GM12878 (cell line): Measurements from ENCODE around the gene GPR4. TPM values are rescaled to one million over a fixed set of nuclear protein-coding genes. Genes with fewer than 3 reads are reported as not detected.
A peak's percentile ranks its signal among the peaks of the same experiment; 100 is the strongest.

Experiments
- CBX3 ChIP-seq: fragments of 200-600 bp; sonication (generic); IDR thresholded peaks from 2 replicates; pipeline ENCODE4 v1.6.1; 2016; ENCODE audit warnings: low read depth, borderline replicate concordance
- CBX5 ChIP-seq: sonication (generic); IDR thresholded peaks from 2 replicates; pipeline ENCODE4 v1.6.1; 2016; ENCODE audit warnings: low read depth, moderate library complexity, mild to moderate bottlenecking, inconsistent platforms
- CUX1 ChIP-seq: IDR thresholded peaks from 2 replicates; pipeline ENCODE4 v1.6.1; 2012; ENCODE audit warnings: improper control_type of control experiment, low read depth, low read length; ENCODE audit not compliant: insufficient replicate concordance
- EGR1 ChIP-seq, 2 experiments: IDR thresholded peaks; 1 replicate in 1 of 2; 2 replicates in 1 of 2; pipeline ENCODE4 v1.6.1; 2011 to 2012; ENCODE audit warnings: low read depth in 2 of 2, low read length in 2 of 2, borderline replicate concordance in 1 of 2, mild to moderate bottlenecking in 1 of 2, moderate library complexity in 1 of 2
- GATAD2B ChIP-seq: fragments of 450-650 bp; conservative IDR thresholded peaks from 2 replicates; pipeline ENCODE4 v1.6.1; 2017; ENCODE audit warnings: low read depth, mild to moderate bottlenecking, moderate library complexity
- HCFC1 ChIP-seq: fragments of 150-350 bp; IDR thresholded peaks from 2 replicates; pipeline ENCODE4 v1.6.1; 2014; ENCODE audit warnings: low read length
- HDAC6 ChIP-seq: fragments of 200-600 bp; sonication (generic); IDR thresholded peaks from one replicate; pipeline ENCODE4 v1.8.0; 2017; ENCODE audit warnings: antibody characterized with exemption; ENCODE audit not compliant: unreplicated experiment
- IKZF1 ChIP-seq: fragments of 450-650 bp; conservative IDR thresholded peaks from 2 replicates; pipeline ENCODE4 v1.6.1; 2017; ENCODE audit warnings: antibody characterized with exemption, mild to moderate bottlenecking
- MLLT1 ChIP-seq: fragments of 450-650 bp; IDR thresholded peaks from 2 replicates; pipeline ENCODE4 v1.6.1; 2016; ENCODE audit warnings: mild to moderate bottlenecking
- MXI1 ChIP-seq: fragments of 150-350 bp; IDR thresholded peaks from 2 replicates; pipeline ENCODE4 v1.6.1; 2011; ENCODE audit warnings: low read depth, mild to moderate bottlenecking, inconsistent platforms, low read length, improper control_type of control experiment
- NFIC ChIP-seq: IDR thresholded peaks from 2 replicates; pipeline ENCODE4 v1.6.1; 2012; ENCODE audit warnings: low read depth, mild to moderate bottlenecking, inconsistent platforms, low read length, moderate library complexity
- PAX8 ChIP-seq: fragments of 450-650 bp; IDR thresholded peaks from 2 replicates; pipeline ENCODE4 v1.6.1; 2017; ENCODE audit warnings: mild to moderate bottlenecking, moderate library complexity
- PBX3 ChIP-seq: IDR thresholded peaks from 2 replicates; pipeline ENCODE4 v1.6.1; 2011; ENCODE audit warnings: mild to moderate bottlenecking, low read depth, low read length, moderate library complexity; ENCODE audit not compliant: insufficient replicate concordance
- RAD21 ChIP-seq: IDR thresholded peaks from 2 replicates; pipeline ENCODE4 v1.6.1; 2011; ENCODE audit warnings: mild to moderate bottlenecking, low read depth, low read length, moderate library complexity; ENCODE audit not compliant: insufficient read depth
- RB1 ChIP-seq: fragments of 450-650 bp; formaldehyde crosslinking; IDR thresholded peaks from 2 replicates; pipeline ENCODE4 v1.6.1; 2017; ENCODE audit warnings: mild to moderate bottlenecking, borderline replicate concordance
- RELA ChIP-seq: fragments of 450-650 bp; IDR thresholded peaks from 2 replicates; pipeline ENCODE4 v1.8.0; 2014; ENCODE audit warnings: borderline replicate concordance; ENCODE audit not compliant: partially characterized antibody
- RELB ChIP-seq: fragments of 450-650 bp; IDR thresholded peaks from 2 replicates; pipeline ENCODE4 v1.6.1; 2017; ENCODE audit warnings: low read depth, mild to moderate bottlenecking, moderate library complexity
- SP1 ChIP-seq: IDR thresholded peaks from one replicate; pipeline ENCODE4 v1.6.1; 2011; ENCODE audit warnings: low read depth, low read length
- SREBF1 ChIP-seq: IDR thresholded peaks from 2 replicates; pipeline ENCODE4 v1.6.1; 2012; ENCODE audit warnings: mild to moderate bottlenecking, low read length
- YY1 ChIP-seq: IDR thresholded peaks from 2 replicates; pipeline ENCODE4 v1.6.1; 2011; ENCODE audit warnings: low read depth, mild to moderate bottlenecking, low read length
- ZBED1 ChIP-seq: IDR thresholded peaks from 2 replicates; pipeline ENCODE4 v1.6.1; 2016; ENCODE audit warnings: borderline replicate concordance
- polyA plus RNA-seq, 11 experiments: library from polyadenylated mRNA; depleted of rRNA in 4 of 11; unstranded in 6 of 11; stranded (reverse) in 5 of 11; fragments of >200 nt; fragmentation: Nextera tagmentation in 4 of 11; fragmentation: Illumina TruSeq in 1 of 11; extraction: Ambion mirVana in 4 of 11; extraction: Trizol in 1 of 11; gene quantifications; 1 replicate in 1 of 11; 2 replicates in 10 of 11; pipeline versions ENCODE4 v1.2.1 to v1.2.3, GENCODE V29; 2011 to 2016; ENCODE audit warnings: inconsistent platforms in 2 of 11, missing spikeins in 2 of 11, low read depth in 1 of 11
- total RNA-seq, 4 experiments: library from RNA; depleted of rRNA in 3 of 4; stranded (reverse); fragments of >200 nt in 3 of 4; fragmentation: Illumina TruSeq in 1 of 4; extraction: Trizol in 1 of 4; gene quantifications; 2 replicates each; pipeline versions ENCODE4 v1.2.1 to v1.2.3, GENCODE V29; 2013 to 2021

The GPR4 gene
- total and polyA plus RNA-seq, 10 of the 15 experiments (the other 5 are each of a cell fraction or from before 2014, with no cell fraction given): not detected

- TF ChIP-seq GATAD2B (no peak), PAX8 (no peak), HDAC6 (no peak), IKZF1 (peak; percentile 50), SP1 (peak; percentile 97), ZBED1 (no peak), CUX1 (no peak), SREBF1 (no peak), RELA (no peak), CBX5 (no peak), PBX3 (no peak), MXI1 (no peak), RELB (peak; percentile 88), MLLT1 (peak; percentile 86), EGR1 (IDR thresholded peaks at IDR 0.05; ENCODE audit: borderline replicate concordance in 1 of 2, low read depth in 2 of 2, low read length in 2 of 2) (0 out of 3 replicates have a peak, but pooled peaks of 1 of the 2 experiments have one; percentile 32), CBX3 (no peak), RAD21 (no peak), HCFC1 (peak; percentile 27; the same call in 1 of the 2 replicates), NFIC (no peak), YY1 (peak; percentile 84), RB1 (peak; percentile 65; the same call in 1 of the 2 replicates)
These were observed 43.8 kb upstream of the GPR4 start (continued) for GRCh38 chr19:45645631-45646344.
